DND-41 (cell line): Measurements from ENCODE around the gene PLAC8L1.

Experiments
- ATAC-seq: fragments of 200-7000 bp; cut with Tn5 transposase; 3 replicates; pipeline ENCODE4 v1.9.1; 2021; ENCODE audit warnings: low read depth; ENCODE audit not compliant: insufficient read depth
- DNase-seq: peaks from one replicate; pipeline ENCODE4 v3.0.0-alpha.2; 2020
- H2AFZ ChIP-seq: 2 replicates; pipeline ENCODE4 v1.6.0; 2012; ENCODE audit warnings: low read depth, low read length
- H3K27ac ChIP-seq: 2 replicates; pipeline ENCODE4 v1.5.1; 2012; ENCODE audit warnings: low read length, inconsistent platforms
- H3K27me3 ChIP-seq: fragments of 200-600 bp; sonication (generic); 2 replicates; pipeline ENCODE4 v1.6.0; 2012; ENCODE audit warnings: low read length, mild to moderate bottlenecking, inconsistent platforms; ENCODE audit not compliant: insufficient read depth, poor library complexity
- H3K36me3 ChIP-seq: 2 replicates; pipeline ENCODE4 v1.5.1; 2012; ENCODE audit warnings: low read length, inconsistent platforms; ENCODE audit not compliant: insufficient read depth
- H3K4me1 ChIP-seq: 2 replicates; pipeline ENCODE4 v1.5.1; 2012; ENCODE audit warnings: mild to moderate bottlenecking, low read length; ENCODE audit not compliant: insufficient read depth
- H3K4me2 ChIP-seq: 2 replicates; pipeline ENCODE4 v1.6.0; 2012; ENCODE audit warnings: mild to moderate bottlenecking, moderate library complexity, low read length, inconsistent platforms; ENCODE audit not compliant: insufficient read depth
- H3K4me3 ChIP-seq, 2 experiments: fragments of 200-600 bp in 1 of 2; shearing (Covaris generic) in 1 of 2; 2 replicates each; pipeline ENCODE4 v1.5.1; 2012 to 2016; ENCODE audit warnings: inconsistent platforms in 2 of 2, low read length in 2 of 2, mild to moderate bottlenecking in 2 of 2, low read depth in 1 of 2, moderate library complexity in 1 of 2
- H3K79me2 ChIP-seq: 2 replicates; pipeline ENCODE4 v1.6.0; 2012; ENCODE audit warnings: low read length, inconsistent platforms; ENCODE audit not compliant: insufficient read depth
- H3K9ac ChIP-seq: 2 replicates; pipeline ENCODE4 v1.6.0; 2012; ENCODE audit warnings: low read depth, mild to moderate bottlenecking, inconsistent platforms, low read length, moderate library complexity
- H3K9me3 ChIP-seq: 2 replicates; pipeline ENCODE4 v1.5.1; 2012; ENCODE audit warnings: low read length, moderate library complexity, mild to moderate bottlenecking, inconsistent platforms; ENCODE audit not compliant: insufficient read depth, severe bottlenecking
- H4K20me1 ChIP-seq: 2 replicates; pipeline ENCODE4 v1.6.0; 2012; ENCODE audit warnings: low read length; ENCODE audit not compliant: insufficient read depth
- CTCF ChIP-seq: IDR thresholded peaks from 2 replicates; pipeline ENCODE4 v1.5.1; 2012; ENCODE audit warnings: borderline replicate concordance, low read length, moderate library complexity, mild to moderate bottlenecking; ENCODE audit not compliant: poor library complexity, severe bottlenecking; ENCODE audit errors: extremely low read depth
- EZH2 ChIP-seq: IDR thresholded peaks from 3 replicates; pipeline ENCODE4 v1.6.1; 2012; ENCODE audit warnings: borderline replicate concordance, low read depth, mild to moderate bottlenecking, moderate library complexity, low read length, inconsistent platforms; ENCODE audit not compliant: severe bottlenecking

The PLAC8L1 gene

GRCh38 chr5:146070746-146071145, 34.6 kb downstream of the PLAC8L1 start:
- no peak overlapping the region for H3K4me3 ChIP-seq
- H3K4me1 ChIP-seq = no peaks in the 10 kb centered on the region
- no peak overlapping the region for H3K27ac ChIP-seq
- no peaks in the 10 kb centered on the region for H3K9me3 ChIP-seq
- H3K27me3 ChIP-seq = peaks cover 13% of the 10 kb centered on the region
- TF ChIP-seq CTCF = no peak
- TF ChIP-seq EZH2 = no peak
- no peaks in the 10 kb centered on the region for H4K20me1 ChIP-seq
- ATAC-seq (no peak), DNase-seq (no peak)
- no peak overlapping the region for H2AFZ ChIP-seq
- H3K9ac ChIP-seq = no peak overlapping the region
- no peaks in the 10 kb centered on the region for H3K36me3 ChIP-seq
- no peak overlapping the region for H3K4me2 ChIP-seq
- no peaks in the 10 kb centered on the region for H3K79me2 ChIP-seq

- H2AFZ ChIP-seq = no peak overlapping the region
- H3K27me3 ChIP-seq = peaks cover 13% of the 10 kb centered on the region
- DNase-seq = no peak
- no peak overlapping the region for H3K4me2 ChIP-seq
- H4K20me1 ChIP-seq = no peaks in the 10 kb centered on the region
- no peak for ATAC-seq
- H3K79me2 ChIP-seq = no peaks in the 10 kb centered on the region
- TF ChIP-seq EZH2 = no peak
- no peak for TF ChIP-seq CTCF
- H3K9me3 ChIP-seq = no peaks in the 10 kb centered on the region
- no peak overlapping the region for H3K4me3 ChIP-seq
- H3K4me1 ChIP-seq = no peaks in the 10 kb centered on the region
- no peak overlapping the region for H3K27ac ChIP-seq
- no peak overlapping the region for H3K9ac ChIP-seq
- no peaks in the 10 kb centered on the region for H3K36me3 ChIP-seq
These were observed 35.6 kb downstream of the PLAC8L1 start for GRCh38 chr5:146069780-146070099.

DNA sequence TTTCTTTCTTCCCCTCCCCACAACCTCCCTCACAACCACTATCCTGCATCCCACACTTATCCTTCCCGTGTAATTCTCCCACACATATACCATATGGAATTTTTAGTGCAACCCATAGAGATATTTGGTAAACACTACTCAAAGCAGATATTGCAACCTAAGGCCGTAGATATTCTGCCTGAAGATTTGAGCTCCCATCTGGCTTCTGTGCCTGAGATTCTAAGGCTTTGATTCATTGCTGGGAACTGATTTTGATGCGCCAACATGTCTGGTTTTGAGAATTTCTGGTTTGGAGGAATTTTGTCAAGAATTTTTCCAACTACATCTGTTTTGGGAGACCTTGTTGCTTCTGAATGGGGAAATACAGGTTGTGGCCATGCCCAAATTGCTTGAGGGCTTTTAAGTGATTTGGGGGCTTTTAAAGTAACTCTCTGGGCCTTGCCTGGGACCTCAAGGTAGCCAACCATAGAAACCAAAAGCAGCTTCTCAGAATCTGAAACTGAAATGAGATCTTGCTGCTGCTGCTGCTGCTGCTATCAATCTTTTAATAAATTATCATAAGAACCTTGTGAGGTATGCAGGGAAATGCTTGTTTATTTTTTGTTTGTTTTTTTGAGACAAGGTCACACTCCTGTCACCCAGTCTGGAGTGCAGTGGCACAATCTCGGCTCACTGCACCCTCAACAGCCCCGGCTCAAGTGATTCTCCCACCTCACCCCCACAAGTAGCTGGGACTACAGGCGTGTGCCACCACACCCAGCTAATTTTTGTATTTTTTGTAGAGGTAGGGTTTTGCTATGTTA, 36.2 kb downstream of the PLAC8L1 start:
- Histone ChIP-seq H3K4me2 (no peak overlapping the region), H3K27ac (no peak overlapping the region), H2AFZ (no peak overlapping the region), H4K20me1 (no peaks in the 10 kb centered on the region), H3K4me1 (no peaks in the 10 kb centered on the region), H3K27me3 (peaks cover 13% of the 10 kb centered on the region), H3K36me3 (no peaks in the 10 kb centered on the region), H3K9me3 (no peaks in the 10 kb centered on the region), H3K4me3 (no peak overlapping the region), H3K9ac (no peak overlapping the region), H3K79me2 (no peaks in the 10 kb centered on the region)
- ATAC-seq (no peak), DNase-seq (no peak)
- TF ChIP-seq EZH2 (no peak), CTCF (no peak)

DNA sequence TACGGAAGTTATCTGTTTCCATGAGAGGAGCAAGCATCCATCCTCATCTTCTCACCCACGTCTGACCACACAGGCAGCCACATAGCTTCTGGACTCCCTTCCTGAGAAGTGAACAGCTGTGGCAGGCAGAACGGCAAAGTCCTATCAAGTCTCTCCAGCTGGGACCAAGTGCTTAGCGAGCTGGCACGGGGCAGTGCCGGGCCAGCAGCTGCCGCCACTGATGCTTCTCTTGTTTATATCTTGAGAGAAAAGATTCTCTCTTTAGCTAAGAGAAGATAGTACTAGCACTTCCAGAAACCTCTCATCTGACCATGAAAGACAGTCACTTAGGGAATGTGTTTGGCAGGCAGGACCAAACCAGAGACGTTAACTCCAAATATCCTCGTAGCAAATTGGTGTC, 37.2 kb downstream of the PLAC8L1 start:
- TF ChIP-seq EZH2 = no peak
- TF ChIP-seq CTCF = no peak
- H3K4me1 ChIP-seq = no peaks in the 10 kb centered on the region
- no peaks in the 10 kb centered on the region for H3K79me2 ChIP-seq
- DNase-seq (no peak), ATAC-seq (no peak)
- H3K27me3 ChIP-seq = peaks cover 13% of the 10 kb centered on the region
- no peak overlapping the region for H3K9ac ChIP-seq
- no peaks in the 10 kb centered on the region for H3K9me3 ChIP-seq
- H4K20me1 ChIP-seq = no peaks in the 10 kb centered on the region
- no peak overlapping the region for H3K4me2 ChIP-seq
- H3K4me3 ChIP-seq = no peak overlapping the region
- H3K36me3 ChIP-seq = no peaks in the 10 kb centered on the region
- H3K27ac ChIP-seq = no peak overlapping the region
- H2AFZ ChIP-seq = no peak overlapping the region
